ENCODE data around the gene HIVEP3. TPM values are rescaled to one million over a fixed set of nuclear protein-coding genes. Genes with fewer than 3 reads are reported as not detected.

The HIVEP3 gene
- total RNA-seq, 1 donor from 2014 or later: 0.37 TPM

DNA sequence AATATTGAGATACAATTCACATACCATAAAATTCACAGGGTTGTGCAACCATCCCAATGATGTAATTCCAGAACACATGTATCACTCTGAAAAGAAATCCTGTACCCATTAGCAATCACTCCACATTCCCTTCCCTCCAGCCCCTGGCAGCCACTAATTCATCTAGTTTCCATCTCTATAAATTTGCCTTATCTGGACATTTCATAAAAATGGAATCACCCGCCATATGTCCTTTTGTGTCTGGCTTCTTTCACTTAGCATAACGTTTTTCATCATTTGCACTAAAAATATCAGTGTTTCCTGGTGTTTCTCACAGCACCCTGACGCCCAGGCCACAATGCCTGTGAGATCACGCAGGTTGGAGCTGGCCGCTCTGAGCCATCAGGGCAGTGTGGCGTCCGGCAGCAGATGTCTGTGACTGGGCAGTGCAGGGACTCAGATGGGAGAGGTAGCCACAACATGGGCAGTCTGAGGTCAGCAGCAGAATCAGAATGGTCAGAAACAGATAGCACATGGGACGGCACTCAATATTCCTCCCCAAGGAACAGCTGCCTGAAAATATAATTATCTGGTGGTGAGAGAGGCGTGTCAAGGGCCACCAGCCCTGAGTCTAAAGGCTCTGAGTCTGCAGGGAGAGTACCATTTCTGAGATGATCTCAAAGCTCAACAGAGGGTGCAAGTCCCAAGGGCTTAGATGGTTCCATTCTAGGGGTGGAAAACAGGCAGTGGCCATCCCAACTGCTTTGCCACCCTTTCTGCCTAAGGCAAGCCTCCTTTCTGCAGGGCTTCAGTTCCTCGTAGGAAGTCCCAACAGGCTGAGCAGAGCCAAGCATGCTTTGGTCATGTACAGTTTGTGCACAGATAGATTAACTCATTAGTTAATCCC, 304.8 kb downstream of the HIVEP3 start:
- no peak for DNase-seq (ENCODE audit: low spot score)
- Histone ChIP-seq H2AFZ (replicated peaks) (no peak overlapping the region), H4K20me1 (ENCODE audit: low read depth) (no peaks in the 10 kb centered on the region), H3K4me3 (no peak overlapping the region), H3K9me3 (ENCODE audit: low read depth) (no peaks in the 10 kb centered on the region), H3K4me2 (no peak overlapping the region), H3K9ac (no peak overlapping the region), H3F3A (ENCODE audit: low read depth) (no peaks in the 10 kb centered on the region), H3K79me2 (ENCODE audit: low read depth) (no peaks in the 10 kb centered on the region), H3K36me3 (no peaks in the 10 kb centered on the region), H3K27me3 (no peaks in the 10 kb centered on the region), H3K4me1 (no peaks in the 10 kb centered on the region), H3K27ac (no peak overlapping the region)
- Mint-ChIP-seq H3K27me3 (ENCODE audit: insufficient read depth, low read depth) (no peaks in the 10 kb centered on the region), H3K9me3 (no peaks in the 10 kb centered on the region), H3K36me3 (no peaks in the 10 kb centered on the region), H3K4me1 (peaks cover under 1% of the 10 kb centered on the region), H3K27ac (no peak overlapping the region), H3K4me3 (no peak overlapping the region)
- TF ChIP-seq EZH2phosphoT487 (IDR thresholded peaks at IDR 0.05) (no peak), EZH2 (IDR thresholded peaks at IDR 0.05) (no peak)
- TF ChIP-seq, protein P1, sequence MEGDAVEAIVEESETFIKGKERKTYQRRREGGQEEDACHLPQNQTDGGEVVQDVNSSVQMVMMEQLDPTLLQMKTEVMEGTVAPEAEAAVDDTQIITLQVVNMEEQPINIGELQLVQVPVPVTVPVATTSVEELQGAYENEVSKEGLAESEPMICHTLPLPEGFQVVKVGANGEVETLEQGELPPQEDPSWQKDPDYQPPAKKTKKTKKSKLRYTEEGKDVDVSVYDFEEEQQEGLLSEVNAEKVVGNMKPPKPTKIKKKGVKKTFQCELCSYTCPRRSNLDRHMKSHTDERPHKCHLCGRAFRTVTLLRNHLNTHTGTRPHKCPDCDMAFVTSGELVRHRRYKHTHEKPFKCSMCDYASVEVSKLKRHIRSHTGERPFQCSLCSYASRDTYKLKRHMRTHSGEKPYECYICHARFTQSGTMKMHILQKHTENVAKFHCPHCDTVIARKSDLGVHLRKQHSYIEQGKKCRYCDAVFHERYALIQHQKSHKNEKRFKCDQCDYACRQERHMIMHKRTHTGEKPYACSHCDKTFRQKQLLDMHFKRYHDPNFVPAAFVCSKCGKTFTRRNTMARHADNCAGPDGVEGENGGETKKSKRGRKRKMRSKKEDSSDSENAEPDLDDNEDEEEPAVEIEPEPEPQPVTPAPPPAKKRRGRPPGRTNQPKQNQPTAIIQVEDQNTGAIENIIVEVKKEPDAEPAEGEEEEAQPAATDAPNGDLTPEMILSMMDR (IDR thresholded peaks at IDR 0.05): no peak

DNA sequence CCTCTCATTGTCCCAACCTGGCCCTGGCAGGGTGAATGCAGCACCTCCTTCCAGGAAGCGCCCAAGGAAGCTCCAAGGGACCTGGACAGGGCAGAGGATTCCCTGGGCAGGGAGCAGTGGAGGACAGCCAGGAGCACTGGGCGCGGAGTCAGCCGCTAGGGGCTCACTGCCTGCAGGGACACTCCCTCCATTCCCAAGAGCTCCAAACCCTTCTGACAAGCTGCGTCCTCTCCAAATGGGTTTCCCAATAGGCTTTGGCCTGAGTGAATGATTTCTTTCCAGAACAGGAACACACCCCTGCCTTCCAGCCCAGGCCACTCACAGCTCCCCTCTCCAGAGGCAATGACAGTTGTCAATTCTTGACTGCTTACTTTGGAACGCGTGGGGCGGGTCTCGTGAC, 305.8 kb downstream of the HIVEP3 start:
- no peaks in the 10 kb centered on the region for H3K4me1 ChIP-seq
- H2AFZ ChIP-seq (replicated peaks): no peak overlapping the region
- H4K20me1 ChIP-seq (ENCODE audit: low read depth): no peaks in the 10 kb centered on the region
- no peak overlapping the region for H3K27ac ChIP-seq
- Mint-ChIP-seq H3K4me1 (peaks cover 1% of the 10 kb centered on the region), H3K4me3 (no peak overlapping the region), H3K36me3 (no peaks in the 10 kb centered on the region), H3K27ac (no peak overlapping the region), H3K27me3 (ENCODE audit: insufficient read depth, low read depth) (peaks cover under 1% of the 10 kb centered on the region), H3K9me3 (no peaks in the 10 kb centered on the region)
- no peak overlapping the region for H3K4me3 ChIP-seq
- H3K9me3 ChIP-seq (ENCODE audit: low read depth): no peaks in the 10 kb centered on the region
- H3K9ac ChIP-seq: no peak overlapping the region
- no peaks in the 10 kb centered on the region for H3F3A ChIP-seq (ENCODE audit: low read depth)
- H3K36me3 ChIP-seq: no peaks in the 10 kb centered on the region
- no peaks in the 10 kb centered on the region for H3K27me3 ChIP-seq
- no peak overlapping the region for H3K4me2 ChIP-seq
- no peaks in the 10 kb centered on the region for H3K79me2 ChIP-seq (ENCODE audit: low read depth)
- TF ChIP-seq EZH2phosphoT487 (IDR thresholded peaks at IDR 0.05) (no peak), EZH2 (IDR thresholded peaks at IDR 0.05) (no peak)
- TF ChIP-seq, protein P1 (IDR thresholded peaks at IDR 0.05): no peak
- DNase-seq (ENCODE audit: low spot score): no peak

DNA sequence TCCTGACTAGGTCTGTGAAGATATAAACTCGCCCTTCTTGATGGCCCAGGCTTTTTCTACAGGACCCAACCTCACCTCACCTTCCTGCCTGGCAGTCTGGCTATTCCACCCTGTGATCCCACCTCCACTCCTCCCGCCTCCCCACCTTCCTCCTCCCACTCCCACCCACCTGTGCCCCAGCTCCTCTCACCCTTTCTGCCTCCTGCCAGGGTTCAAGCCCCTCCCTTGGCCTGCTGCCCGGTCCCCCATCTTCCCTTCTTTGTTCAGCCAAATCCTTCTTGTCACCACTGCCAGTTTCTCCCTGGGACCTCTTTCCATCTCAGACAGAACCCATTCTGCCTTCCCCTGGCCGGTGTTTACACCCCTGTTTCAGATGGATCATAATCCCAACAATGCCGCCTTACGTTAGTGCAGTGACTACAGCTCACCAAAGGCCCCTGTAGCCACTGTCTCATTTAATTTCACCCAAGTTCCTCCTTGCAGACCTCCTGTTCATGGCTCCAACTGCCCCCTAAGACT, 306.7 kb downstream of the HIVEP3 start:
- Histone ChIP-seq H3K36me3 (no peaks in the 10 kb centered on the region), H3K4me2 (no peak overlapping the region), H3K9me3 (ENCODE audit: low read depth) (no peaks in the 10 kb centered on the region), H4K20me1 (ENCODE audit: low read depth) (no peaks in the 10 kb centered on the region), H3K27me3 (no peaks in the 10 kb centered on the region), H3K79me2 (ENCODE audit: low read depth) (no peaks in the 10 kb centered on the region), H3F3A (ENCODE audit: low read depth) (no peaks in the 10 kb centered on the region), H3K4me3 (no peak overlapping the region), H2AFZ (replicated peaks) (no peak overlapping the region), H3K9ac (no peak overlapping the region), H3K27ac (no peak overlapping the region), H3K4me1 (no peaks in the 10 kb centered on the region)
- Mint-ChIP-seq H3K4me1 (peaks cover 3% of the 10 kb centered on the region), H3K4me3 (no peak overlapping the region), H3K27me3 (ENCODE audit: insufficient read depth, low read depth) (peaks cover 2% of the 10 kb centered on the region), H3K36me3 (no peaks in the 10 kb centered on the region), H3K27ac (no peak overlapping the region), H3K9me3 (no peaks in the 10 kb centered on the region)
- no peak for TF ChIP-seq EZH2 (IDR thresholded peaks at IDR 0.05)
- TF ChIP-seq, protein P1 (IDR thresholded peaks at IDR 0.05): no peak
- no peak for TF ChIP-seq EZH2phosphoT487 (IDR thresholded peaks at IDR 0.05)
- no peak for DNase-seq (ENCODE audit: low spot score)
